DOHH2 (cell line): Measurements from ENCODE around the gene NAA25.

Experiments used
- H3F3A ChIP-seq: fragments of 200-600 bp; sonication (generic), shearing (Covaris generic); 2 replicates; pipeline ENCODE4 v1.6.0; 2016; ENCODE audit warnings: antibody characterized with exemption, mild to moderate bottlenecking; ENCODE audit not compliant: control insufficient read depth, insufficient read depth
- H3K27ac ChIP-seq: fragments of 200-600 bp; sonication (generic); 2 replicates; pipeline ENCODE4 v1.5.1; 2014; ENCODE audit warnings: low read depth, mild to moderate bottlenecking, low read length, moderate library complexity
- H3K27me3 ChIP-seq: fragments of 200-600 bp; sonication (generic); 2 replicates; pipeline ENCODE4 v1.6.1; 2014; ENCODE audit warnings: mild to moderate bottlenecking, low read length, mixed read lengths; ENCODE audit not compliant: control insufficient read depth
- H3K36me3 ChIP-seq: fragments of 200-600 bp; sonication (generic); 2 replicates; pipeline ENCODE4 v1.6.1; 2014; ENCODE audit warnings: mild to moderate bottlenecking, low read length, moderate library complexity, mixed read lengths; ENCODE audit not compliant: control insufficient read depth
- H3K4me1 ChIP-seq: fragments of 200-600 bp; sonication (generic); 2 replicates; pipeline ENCODE4 v1.6.1; 2014; ENCODE audit warnings: mild to moderate bottlenecking, low read length, mixed read lengths; ENCODE audit not compliant: control insufficient read depth
- H3K4me2 ChIP-seq: fragments of 200-600 bp; sonication (generic); 2 replicates; pipeline ENCODE4 v1.6.0; 2014; ENCODE audit warnings: mild to moderate bottlenecking, low read length, moderate library complexity
- H3K4me3 ChIP-seq: fragments of 200-600 bp; sonication (generic); 2 replicates; pipeline ENCODE4 v1.5.1; 2014; ENCODE audit warnings: mild to moderate bottlenecking, low read length, mixed read lengths
- H3K79me2 ChIP-seq: fragments of 200-600 bp; sonication (generic); 2 replicates; pipeline ENCODE4 v1.6.1; 2014; ENCODE audit warnings: mild to moderate bottlenecking, low read length, mixed read lengths; ENCODE audit not compliant: control insufficient read depth
- H3K9me2 ChIP-seq: fragments of 200-600 bp; sonication (generic); replicated peaks from 2 replicates; pipeline ENCODE4 v1.6.1; 2014; ENCODE audit warnings: mild to moderate bottlenecking, low read length, mixed read lengths; ENCODE audit not compliant: control insufficient read depth
- H3K9me3 ChIP-seq: fragments of 200-600 bp; sonication (generic); 2 replicates; pipeline ENCODE4 v1.6.1; 2014; ENCODE audit warnings: antibody characterized with exemption, low read length, mixed read lengths; ENCODE audit not compliant: control insufficient read depth, insufficient read depth
- H4K20me1 ChIP-seq: fragments of 200-600 bp; sonication (generic); 2 replicates; pipeline ENCODE4 v1.6.0; 2014; ENCODE audit warnings: low read depth, mild to moderate bottlenecking, antibody characterized with exemption, low read length, moderate library complexity; ENCODE audit not compliant: control insufficient read depth, insufficient read depth
- EZH2phosphoT487 ChIP-seq: fragments of 200-600 bp; sonication (generic); IDR thresholded peaks from 2 replicates; pipeline ENCODE4 v1.6.1; 2017; ENCODE audit warnings: borderline replicate concordance, mild to moderate bottlenecking, antibody characterized with exemption, low read length, moderate library complexity, mixed read lengths
- TF ChIP-seq, protein P1 (sequence below): fragments of 200-600 bp; sonication (generic); IDR thresholded peaks from one replicate; pipeline ENCODE4 v1.5.1; 2014; ENCODE audit warnings: antibody characterized with exemption, mild to moderate bottlenecking, low read depth, low read length; ENCODE audit not compliant: poor library complexity, severe bottlenecking

NAA25 gene

DNA sequence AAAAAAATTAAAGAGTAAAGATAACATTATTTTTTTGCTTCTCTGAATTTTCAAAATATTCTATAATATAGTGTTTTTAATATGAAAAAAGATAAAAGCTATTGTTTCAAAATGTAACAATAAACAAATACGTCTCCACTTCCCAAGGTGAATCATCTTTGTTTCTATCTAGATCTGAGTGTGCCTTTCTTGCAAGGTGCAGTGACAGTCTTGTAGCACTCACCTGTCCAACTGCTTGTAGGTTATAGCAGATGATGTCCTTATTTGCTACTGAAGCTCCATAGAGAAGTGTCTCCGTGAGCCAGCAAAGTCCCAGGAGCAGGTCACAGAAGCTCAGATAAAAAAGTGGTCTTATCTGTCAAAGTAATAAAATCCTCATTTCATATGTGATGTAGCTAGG is 117.0 kb downstream of the NAA25 start:
- peaks cover 33% of the 10 kb centered on the region for H3K4me1 ChIP-seq
- H3K4me3 ChIP-seq = no peak overlapping the region
- H3K27ac ChIP-seq = no peak overlapping the region

DNA sequence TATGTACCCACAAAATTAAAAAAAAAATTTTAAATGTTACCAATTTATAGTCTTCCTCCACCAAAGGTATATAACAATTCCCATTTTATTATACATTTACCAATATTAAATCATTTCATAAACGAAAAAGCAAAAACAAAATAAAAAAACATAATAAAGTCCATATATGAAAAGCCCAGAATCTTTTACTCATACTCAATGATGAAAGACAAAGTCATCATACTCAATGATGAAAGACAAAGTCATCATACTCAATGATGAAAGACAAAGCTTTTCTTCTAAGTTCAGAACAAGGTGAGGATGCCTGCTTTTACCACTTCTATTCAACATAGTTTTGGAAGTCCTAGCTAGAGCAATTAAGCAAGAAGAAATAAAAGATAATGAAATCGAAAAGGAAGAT is 123.8 kb downstream of the NAA25 start:
- H3K9me2 ChIP-seq = no peaks in the 10 kb centered on the region
- no peaks in the 10 kb centered on the region for H3K36me3 ChIP-seq
- TF ChIP-seq EZH2phosphoT487 = no peak
- TF ChIP-seq, protein P1, sequence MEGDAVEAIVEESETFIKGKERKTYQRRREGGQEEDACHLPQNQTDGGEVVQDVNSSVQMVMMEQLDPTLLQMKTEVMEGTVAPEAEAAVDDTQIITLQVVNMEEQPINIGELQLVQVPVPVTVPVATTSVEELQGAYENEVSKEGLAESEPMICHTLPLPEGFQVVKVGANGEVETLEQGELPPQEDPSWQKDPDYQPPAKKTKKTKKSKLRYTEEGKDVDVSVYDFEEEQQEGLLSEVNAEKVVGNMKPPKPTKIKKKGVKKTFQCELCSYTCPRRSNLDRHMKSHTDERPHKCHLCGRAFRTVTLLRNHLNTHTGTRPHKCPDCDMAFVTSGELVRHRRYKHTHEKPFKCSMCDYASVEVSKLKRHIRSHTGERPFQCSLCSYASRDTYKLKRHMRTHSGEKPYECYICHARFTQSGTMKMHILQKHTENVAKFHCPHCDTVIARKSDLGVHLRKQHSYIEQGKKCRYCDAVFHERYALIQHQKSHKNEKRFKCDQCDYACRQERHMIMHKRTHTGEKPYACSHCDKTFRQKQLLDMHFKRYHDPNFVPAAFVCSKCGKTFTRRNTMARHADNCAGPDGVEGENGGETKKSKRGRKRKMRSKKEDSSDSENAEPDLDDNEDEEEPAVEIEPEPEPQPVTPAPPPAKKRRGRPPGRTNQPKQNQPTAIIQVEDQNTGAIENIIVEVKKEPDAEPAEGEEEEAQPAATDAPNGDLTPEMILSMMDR = no peak
- H3K4me1 ChIP-seq = peaks cover 7% of the 10 kb centered on the region
- H3K79me2 ChIP-seq = no peaks in the 10 kb centered on the region
- no peaks in the 10 kb centered on the region for H3K9me3 ChIP-seq
- H3K27ac ChIP-seq = no peak overlapping the region
- no peaks in the 10 kb centered on the region for H3F3A ChIP-seq
- H3K4me2 ChIP-seq = no peak overlapping the region
- no peaks in the 10 kb centered on the region for H4K20me1 ChIP-seq
- H3K4me3 ChIP-seq = no peak overlapping the region
- no peaks in the 10 kb centered on the region for H3K27me3 ChIP-seq

More for the DNA sequence above, 117.0 kb downstream of the NAA25 start:
- H3K36me3 ChIP-seq = peaks cover 3% of the 10 kb centered on the region; the same call in 1 of the 2 replicates
- TF ChIP-seq EZH2phosphoT487 = no peak
- TF ChIP-seq, protein P1 = no peak
- H3K9me2 ChIP-seq = no peaks in the 10 kb centered on the region
- no peaks in the 10 kb centered on the region for H3K27me3 ChIP-seq
- H3K79me2 ChIP-seq = no peaks in the 10 kb centered on the region
- no peaks in the 10 kb centered on the region for H4K20me1 ChIP-seq
- H3F3A ChIP-seq = no peaks in the 10 kb centered on the region
- H3K9me3 ChIP-seq = no peaks in the 10 kb centered on the region
- no peak overlapping the region for H3K4me2 ChIP-seq

DNA sequence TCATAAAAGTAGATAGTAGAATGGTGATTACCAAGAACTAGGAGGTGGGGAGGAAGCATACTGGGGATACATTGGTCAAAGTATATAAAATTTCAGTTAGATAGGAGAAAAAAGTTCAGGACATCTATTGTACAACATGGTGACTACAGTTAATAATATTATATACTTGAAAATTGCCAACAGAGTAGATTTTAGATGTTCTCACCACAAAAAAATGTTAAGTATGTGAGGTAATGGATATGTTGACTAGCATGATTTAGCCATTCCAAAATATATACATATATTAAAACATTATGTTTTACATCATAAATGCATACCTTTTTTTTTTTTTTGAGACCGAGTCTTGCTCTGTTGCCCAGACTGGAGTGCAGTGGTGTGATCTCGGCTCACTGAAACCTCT is 126.6 kb downstream of the NAA25 start:
- no peaks in the 10 kb centered on the region for H3K9me2 ChIP-seq
- H3K4me2 ChIP-seq = no peak overlapping the region
- no peak for TF ChIP-seq EZH2phosphoT487
- TF ChIP-seq, protein P1 = no peak
- no peaks in the 10 kb centered on the region for H3K27me3 ChIP-seq
- H3K9me3 ChIP-seq = no peaks in the 10 kb centered on the region
- no peaks in the 10 kb centered on the region for H3K36me3 ChIP-seq
- H3K79me2 ChIP-seq = no peaks in the 10 kb centered on the region
- H4K20me1 ChIP-seq = no peaks in the 10 kb centered on the region
- no peak overlapping the region for H3K27ac ChIP-seq
- peaks cover 7% of the 10 kb centered on the region for H3K4me1 ChIP-seq
- no peak overlapping the region for H3K4me3 ChIP-seq
- 0 out of 2 replicates have a peak, but pooled peaks cover 2% of the 10 kb centered on the region for H3F3A ChIP-seq
